Renal cortex interstitium (tissue), 11 donors: Measurements from ENCODE around the gene TMEM8B. TPM values are rescaled to one million over a fixed set of nuclear protein-coding genes. Genes with fewer than 3 reads are reported as not detected.
"Not testable (repeated sequence)": the region's sequence is repeated elsewhere in the genome, so short reads cannot be mapped to it uniquely, and the experiment has no call there.

ENCODE experiments used
- DNase-seq, 11 donors: peaks; one replicate each; pipeline ENCODE4 v3.0.0-alpha.2; 2013; ENCODE audit warnings: low read depth in 9 of 11, low spot score in 4 of 11; ENCODE audit errors: extremely low read depth in 1 of 11
- polyA plus RNA-seq, 3 donors: library from polyadenylated mRNA; unstranded; fragments of 120-200 nt; gene quantifications; one replicate each; pipeline ENCODE4 v1.2.1, GENCODE V29; 2013; ENCODE audit not compliant: insufficient read length in 3 of 3

The TMEM8B gene
- polyA plus RNA-seq, 3 donors: 24.4 to 36.4 (median 28.9) TPM

DNA sequence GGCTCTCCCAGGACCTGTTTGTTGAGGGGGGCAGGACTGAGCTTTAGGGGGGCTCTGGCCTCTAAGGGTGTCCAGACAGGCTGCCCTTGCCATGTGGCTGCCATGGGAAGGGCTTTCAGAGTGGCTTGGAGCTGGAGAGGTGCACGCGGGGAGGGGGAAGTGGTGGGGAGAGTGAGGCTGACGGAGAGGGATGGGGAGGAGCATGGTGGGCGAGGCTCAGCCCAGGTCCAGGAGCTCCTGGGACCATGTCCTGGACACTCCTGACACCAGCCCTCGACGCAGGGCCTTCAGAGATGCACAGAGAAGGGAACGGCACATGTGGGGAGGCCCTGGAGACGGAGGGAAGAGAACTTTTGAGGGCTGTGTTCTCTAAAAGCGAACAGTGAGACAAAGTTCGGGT lies 82.7 kb downstream of the TMEM8B start:
- DNase-seq: no peak

- DNase-seq: no peak
Observed at GRCh38 chr9:35912791-35913400, 83.9 kb downstream of the TMEM8B start.

- DNase-seq: not testable (repeated sequence)
Observed at GRCh38 chr9:35913429-35913828, 84.4 kb downstream of the TMEM8B start.

- DNase-seq: no peak
Observed at GRCh38 chr9:35914301-35914807, 85.3 kb downstream of the TMEM8B start.

Other genes with a start within 250 kb of the TMEM8B start
- gene TESK1, start 224.0 kb upstream of the TMEM8B start, polyA plus RNA-seq: 10 to 100 TPM; 36.0 to 42.5 (median 38.5) TPM
- 1 to 10 TPM; 2.4 to 3.9 (median 2.7) TPM for gene CD72, start 210.8 kb upstream of the TMEM8B start, polyA plus RNA-seq
- gene SIT1, start 178.3 kb upstream of the TMEM8B start, polyA plus RNA-seq: under 1 TPM; 0.27 to 0.48 (median 0.28) TPM
- gene RMRP, start 171.2 kb upstream of the TMEM8B start, polyA plus RNA-seq: 1 to 10 TPM in 1 of 3 donors, not detected in 2; 1.9 TPM
- 10 to 100 TPM; 14.2 to 22.3 (median 18.6) TPM for gene CCDC107, start 170.9 kb upstream of the TMEM8B start, polyA plus RNA-seq
- gene ARHGEF39, start 164.0 kb upstream of the TMEM8B start, polyA plus RNA-seq: 10 to 100 TPM in 1 of 3 donors, 1 to 10 TPM in 2; 9.3 to 11.5 (median 10.0) TPM
- 1 to 10 TPM in 1 of 3 donors, under 1 TPM in 2; 0.85 to 1.1 (median 0.93) TPM for gene CA9, start 155.3 kb upstream of the TMEM8B start, polyA plus RNA-seq
- gene TPM2, start 139.3 kb upstream of the TMEM8B start, polyA plus RNA-seq: 100 to 1,000 TPM; 149 to 194 (median 156) TPM
- 100 to 1,000 TPM; 150 to 192 (median 174) TPM for gene TLN1, start 97.0 kb upstream of the TMEM8B start, polyA plus RNA-seq
- gene CREB3, start 96.6 kb upstream of the TMEM8B start, polyA plus RNA-seq: 10 to 100 TPM; 37.4 to 40.2 (median 39.3) TPM
- 100 to 1,000 TPM in 2 of 3 donors, 10 to 100 TPM in 1; 96.9 to 126 (median 107) TPM for gene GBA2, start 80.0 kb upstream of the TMEM8B start, polyA plus RNA-seq
- gene RGP1, start 79.9 kb upstream of the TMEM8B start, polyA plus RNA-seq: 10 to 100 TPM; 28.8 to 30.3 (median 29.0) TPM
- gene MSMP, start 75.0 kb upstream of the TMEM8B start, polyA plus RNA-seq: 1 to 10 TPM in 1 of 3 donors, not detected in 2; 1.1 TPM
- 10 to 100 TPM; 32.0 to 38.0 (median 33.7) TPM for gene NPR2, start 37.6 kb upstream of the TMEM8B start, polyA plus RNA-seq
- gene SPAG8, start 17.0 kb upstream of the TMEM8B start, polyA plus RNA-seq: 1 to 10 TPM; 4.8 to 8.6 (median 6.5) TPM
- 10 to 100 TPM; 50.5 to 60.3 (median 58.2) TPM for gene HINT2, start 14.2 kb upstream of the TMEM8B start, polyA plus RNA-seq
- gene FAM221B, start 496 bp upstream of the TMEM8B start, polyA plus RNA-seq: under 1 TPM in 2 of 3 donors, not detected in 1; 0.10 to 0.26 TPM
- under 1 TPM in 1 of 3 donors, not detected in 2; 0.11 TPM for gene OR13J1, start 41.2 kb downstream of the TMEM8B start, polyA plus RNA-seq
- under 1 TPM in 2 of 3 donors, not detected in 1; 0.47 to 0.60 TPM for gene HRCT1, start 77.0 kb downstream of the TMEM8B start, polyA plus RNA-seq
- gene SPAAR, start 80.3 kb downstream of the TMEM8B start, polyA plus RNA-seq: 1 to 10 TPM; 1.3 to 1.5 (median 1.3) TPM
- gene OR2S2, start 128.9 kb downstream of the TMEM8B start, polyA plus RNA-seq: not detected
- 10 to 100 TPM; 26.5 to 32.5 (median 29.3) TPM for gene RECK, start 207.7 kb downstream of the TMEM8B start, polyA plus RNA-seq